Sigmoid colon (tissue), 4 donors: ENCODE data around the gene GAL.

Source experiments
- EP300 ChIP-seq, 4 donors: sonication (generic); formaldehyde crosslinking; IDR thresholded peaks; one replicate each; pipeline ENCODE4 v1.6.1; 2017; ENCODE audit warnings: antibody characterized with exemption in 4 of 4
- POLR2A ChIP-seq, 2 donors: fragments of 450-650 bp; IDR thresholded peaks; one replicate each; pipeline ENCODE4 v1.6.1; 2016; ENCODE audit warnings: antibody characterized with exemption in 2 of 2, mild to moderate bottlenecking in 2 of 2, moderate library complexity in 2 of 2
- TF ChIP-seq, protein P1 (sequence below), 4 experiments: fragments of 450-650 bp in 3 of 4; fragments of 200-600 bp in 1 of 4; IDR thresholded peaks; one replicate each; pipeline ENCODE4 v1.5.1; 2016 to 2019; ENCODE audit warnings: antibody characterized with exemption in 4 of 4, mild to moderate bottlenecking in 3 of 4, moderate library complexity in 2 of 4

GRCh38 chr11:68692871-68693483 is 8.6 kb downstream of the GAL start:
- TF ChIP-seq, protein P1, sequence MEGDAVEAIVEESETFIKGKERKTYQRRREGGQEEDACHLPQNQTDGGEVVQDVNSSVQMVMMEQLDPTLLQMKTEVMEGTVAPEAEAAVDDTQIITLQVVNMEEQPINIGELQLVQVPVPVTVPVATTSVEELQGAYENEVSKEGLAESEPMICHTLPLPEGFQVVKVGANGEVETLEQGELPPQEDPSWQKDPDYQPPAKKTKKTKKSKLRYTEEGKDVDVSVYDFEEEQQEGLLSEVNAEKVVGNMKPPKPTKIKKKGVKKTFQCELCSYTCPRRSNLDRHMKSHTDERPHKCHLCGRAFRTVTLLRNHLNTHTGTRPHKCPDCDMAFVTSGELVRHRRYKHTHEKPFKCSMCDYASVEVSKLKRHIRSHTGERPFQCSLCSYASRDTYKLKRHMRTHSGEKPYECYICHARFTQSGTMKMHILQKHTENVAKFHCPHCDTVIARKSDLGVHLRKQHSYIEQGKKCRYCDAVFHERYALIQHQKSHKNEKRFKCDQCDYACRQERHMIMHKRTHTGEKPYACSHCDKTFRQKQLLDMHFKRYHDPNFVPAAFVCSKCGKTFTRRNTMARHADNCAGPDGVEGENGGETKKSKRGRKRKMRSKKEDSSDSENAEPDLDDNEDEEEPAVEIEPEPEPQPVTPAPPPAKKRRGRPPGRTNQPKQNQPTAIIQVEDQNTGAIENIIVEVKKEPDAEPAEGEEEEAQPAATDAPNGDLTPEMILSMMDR (IDR thresholded peaks at IDR 0.05) = no peak
- TF ChIP-seq EP300 (IDR thresholded peaks at IDR 0.05) (no peak), POLR2A (IDR thresholded peaks at IDR 0.05) (no peak)
